ENCODE measurements around the gene TIMM44. TPM values are rescaled to one million over a fixed set of nuclear protein-coding genes. Genes with fewer than 3 reads are reported as not detected.

Gene TIMM44
- total RNA-seq: 55.8 and 76.6 TPM in 2 replicates

GRCh38 chr19:7943444-7944176, at the start of gene TIMM44:
Gene TIMM44 (minus strand): TSS chr19:7943666. CDS start chr19:7943651, 15 bp downstream.

GRCh38 chr19:7926021-7926726, 17.3 kb downstream of the TIMM44 start, which contains the start of gene CTXN1:
Gene CTXN1 (minus strand): TSS chr19:7926135. CDS start chr19:7925538, 597 bp downstream.

GRCh38 chr19:7919610-7920518, 23.6 kb downstream of the TIMM44 start, which contains the start of gene SNAPC2:
Gene SNAPC2 (plus strand): TSS chr19:7920338. CDS start chr19:7920367, 29 bp downstream.

GRCh38 chr19:7914598-7915045, 28.8 kb downstream of the TIMM44 start, which contains the start of gene TGFBR3L:
Gene TGFBR3L (plus strand): TSS chr19:7914830.

GRCh38 chr19:7903244-7904073, 40.0 kb downstream of the TIMM44 start, which contains the start of gene MAP2K7:
Gene MAP2K7 (plus strand): TSS chr19:7903877. CDS start chr19:7903945, 68 bp downstream.

GRCh38 chr19:7888145-7888825, 55.2 kb downstream of the TIMM44 start, which contains the start of gene LRRC8E:
Gene LRRC8E (plus strand): TSS chr19:7888510. CDS start chr19:7895604, 7,094 bp downstream.

Other genes starting within 250 kb of the TIMM44 start
- not detected in 2 replicates for gene FCER2, start 241.5 kb downstream of the TIMM44 start, total RNA-seq
- not detected in 2 replicates for gene CLEC4G, start 211.6 kb downstream of the TIMM44 start, total RNA-seq
- not detected in 2 replicates for gene CD209, start 196.1 kb downstream of the TIMM44 start, total RNA-seq
- gene CLEC4M, start 180.4 kb downstream of the TIMM44 start, total RNA-seq: not detected in 2 replicates
- 10.4 and 17.5 TPM in 2 replicates for gene EVI5L, start 113.4 kb downstream of the TIMM44 start, total RNA-seq
- 0.65 and 1.0 TPM in 2 replicates for gene PRR36, start 69.3 kb downstream of the TIMM44 start, total RNA-seq
- 12.9 and 24.2 TPM in 2 replicates for gene LRRC8E, start 55.2 kb downstream of the TIMM44 start, total RNA-seq
- gene MAP2K7, start 39.8 kb downstream of the TIMM44 start, total RNA-seq: 11.7 and 17.7 TPM in 2 replicates
- gene TGFBR3L, start 28.8 kb downstream of the TIMM44 start, total RNA-seq: 1.8 and 4.4 TPM in 2 replicates
- gene SNAPC2, start 23.3 kb downstream of the TIMM44 start, total RNA-seq: 24.3 and 38.7 TPM in 2 replicates
- 11.9 and 35.4 TPM in 2 replicates for gene CTXN1, start 17.5 kb downstream of the TIMM44 start, total RNA-seq
- 44.1 and 69.1 TPM in 2 replicates for gene ELAVL1, start 62.0 kb upstream of the TIMM44 start, total RNA-seq
- gene CCL25, start 109.1 kb upstream of the TIMM44 start, total RNA-seq: not detected in 2 replicates
- gene FBN3, start 205.9 kb upstream of the TIMM44 start, total RNA-seq: under 0.01 TPM in 1 of 2 replicates, not detected in the other